Osteoblast (primary cell): Measurements from ENCODE around the gene ITPR1. TPM values are rescaled to one million over a fixed set of nuclear protein-coding genes. Genes with fewer than 3 reads are reported as not detected.

ENCODE experiments used
- DNase-seq: peaks from one replicate; pipeline ENCODE4 v3.0.0; 2011; ENCODE audit warnings: low spot score, mixed read lengths; ENCODE audit not compliant: insufficient read length; ENCODE audit errors: missing footprints
- H2AFZ ChIP-seq: 2 replicates; pipeline ENCODE4 v1.6.0; 2011; ENCODE audit warnings: mild to moderate bottlenecking, low read length
- H3K27ac ChIP-seq: 2 replicates; pipeline ENCODE4 v1.5.1; 2011; ENCODE audit warnings: mild to moderate bottlenecking, low read depth, low read length, moderate library complexity
- H3K27me3 ChIP-seq: 2 replicates; pipeline ENCODE4 v1.6.0; 2012; ENCODE audit warnings: mild to moderate bottlenecking, control low read depth, inconsistent platforms, low read length, moderate library complexity; ENCODE audit not compliant: insufficient read depth
- H3K36me3 ChIP-seq: 2 replicates; pipeline ENCODE4 v1.5.1; 2011; ENCODE audit warnings: mild to moderate bottlenecking, low read length, control low read depth, moderate library complexity; ENCODE audit not compliant: insufficient read depth
- H3K4me1 ChIP-seq: 2 replicates; pipeline ENCODE4 v1.5.1; 2011; ENCODE audit warnings: mild to moderate bottlenecking, low read length, control low read depth, moderate library complexity; ENCODE audit not compliant: insufficient read depth
- H3K4me2 ChIP-seq: 2 replicates; pipeline ENCODE4 v1.6.0; 2011; ENCODE audit warnings: mild to moderate bottlenecking, low read length; ENCODE audit not compliant: insufficient read depth
- H3K4me3 ChIP-seq: fragments of 200-600 bp; sonication (generic); 3 replicates; pipeline ENCODE4 v1.5.1; 2012; ENCODE audit warnings: mild to moderate bottlenecking, low read length, inconsistent platforms; ENCODE audit not compliant: insufficient read depth
- H3K79me2 ChIP-seq: 2 replicates; pipeline ENCODE4 v1.6.0; 2012; ENCODE audit warnings: mild to moderate bottlenecking, low read length, control low read depth, inconsistent platforms; ENCODE audit not compliant: insufficient read depth
- H3K9me3 ChIP-seq: 2 replicates; pipeline ENCODE4 v1.5.1; 2011; ENCODE audit warnings: low read depth, low read length, control low read depth
- H4K20me1 ChIP-seq: 2 replicates; pipeline ENCODE4 v1.6.0; 2012; ENCODE audit warnings: mild to moderate bottlenecking, low read length, control low read depth; ENCODE audit not compliant: insufficient read depth
- CTCF ChIP-seq: IDR thresholded peaks from 2 replicates; pipeline ENCODE4 v1.5.1; 2011; ENCODE audit warnings: mild to moderate bottlenecking, low read depth, low read length, moderate library complexity; ENCODE audit errors: extremely low read depth
- total RNA-seq: library from RNA; depleted of rRNA; stranded (reverse); fragments of >200 nt; gene quantifications from 2 replicates; pipeline ENCODE4 v1.2.3, GENCODE V29; 2012

ITPR1 gene
- total RNA-seq, 1 donor: 16.6 TPM

DNA sequence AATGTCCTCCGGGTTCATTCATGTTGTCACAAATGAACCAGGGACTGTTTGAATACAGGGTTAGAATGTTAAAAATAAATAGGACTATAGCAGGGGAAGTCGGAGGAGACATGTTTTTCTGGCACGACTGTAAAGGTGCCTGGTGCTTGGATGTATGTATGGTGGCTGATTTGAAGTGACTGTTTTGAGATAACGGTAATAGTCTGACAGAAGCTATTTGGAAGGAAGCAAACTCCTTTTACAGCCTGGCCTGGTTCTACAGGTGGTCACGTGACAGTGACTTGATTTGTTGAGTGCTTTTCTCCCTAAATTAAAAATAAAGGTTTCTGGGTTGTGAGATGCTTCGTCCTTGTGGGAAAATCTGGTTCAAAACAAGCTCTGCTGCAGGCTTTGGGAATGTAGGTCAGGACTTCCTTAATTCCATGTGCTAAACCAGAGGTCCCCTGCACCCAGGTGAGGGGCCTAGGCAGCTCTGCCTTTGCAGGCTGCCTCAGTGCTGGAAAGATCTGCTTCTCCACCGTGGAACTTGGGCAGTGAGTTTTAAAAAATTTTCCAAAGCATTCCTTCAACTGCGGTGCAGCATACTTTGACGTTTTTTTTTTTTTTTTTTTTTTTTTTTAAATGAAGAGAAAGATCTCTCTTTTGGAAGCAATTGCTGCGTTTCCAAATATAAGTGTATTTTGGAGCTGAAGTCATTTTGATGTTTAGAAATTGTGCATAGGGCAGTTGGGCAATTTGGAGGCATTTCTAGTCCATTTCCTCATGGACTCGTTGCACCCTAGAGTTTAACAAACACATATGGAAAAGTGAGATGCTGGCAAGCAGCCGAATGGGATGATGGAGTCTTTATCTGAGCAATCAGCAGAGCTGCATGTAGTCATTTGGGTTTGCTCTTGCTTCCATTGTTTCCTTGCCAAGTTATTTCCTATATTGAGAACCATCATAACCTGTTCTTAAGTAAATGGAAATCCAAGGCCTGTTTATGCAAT, 30.9 kb downstream of the ITPR1 start:
- H4K20me1 ChIP-seq: no peaks in the 10 kb centered on the region
- H3K27me3 ChIP-seq: no peaks in the 10 kb centered on the region
- no peaks in the 10 kb centered on the region for H3K79me2 ChIP-seq
- H3K9me3 ChIP-seq: no peaks in the 10 kb centered on the region
- no peak overlapping the region for H3K4me2 ChIP-seq
- no peak for TF ChIP-seq CTCF
- no peak overlapping the region for H2AFZ ChIP-seq
- H3K36me3 ChIP-seq: no peaks in the 10 kb centered on the region
- H3K4me1 ChIP-seq: no peaks in the 10 kb centered on the region
- H3K27ac ChIP-seq: no peak overlapping the region
- no peak overlapping the region for H3K4me3 ChIP-seq
- DNase-seq: no peak

DNA sequence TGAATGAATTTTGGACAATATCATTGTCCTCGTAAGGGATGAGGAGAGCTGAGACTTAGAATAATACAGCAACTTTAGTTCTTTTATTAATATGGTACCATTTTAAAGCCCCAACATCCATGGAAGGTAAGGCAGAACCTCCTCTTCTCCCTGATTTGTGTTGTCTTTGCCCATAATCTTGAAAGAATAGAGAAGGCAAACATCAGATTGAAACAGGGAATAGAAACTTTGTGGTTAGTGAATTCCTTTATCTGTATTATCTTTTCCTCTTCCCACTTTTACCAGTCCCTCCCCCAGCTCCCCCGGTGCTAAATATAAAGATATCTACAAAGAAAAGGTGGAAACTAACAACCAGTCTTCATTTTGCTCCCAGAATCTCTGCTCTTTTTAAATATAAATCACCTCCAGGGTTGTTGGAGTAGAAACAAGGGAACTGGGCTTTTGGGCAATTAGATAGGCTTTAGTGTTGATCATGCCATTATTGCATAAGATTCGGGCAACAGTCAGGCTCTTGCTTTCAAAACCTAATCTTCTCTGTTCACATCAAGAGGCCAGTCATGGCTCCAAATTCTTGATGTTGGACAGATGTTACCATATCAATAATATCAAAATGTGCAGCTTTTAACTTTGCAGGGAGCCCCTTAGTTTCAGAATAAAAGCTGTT, 32.5 kb downstream of the ITPR1 start:
- no peak for DNase-seq
- H2AFZ ChIP-seq: no peak overlapping the region
- H3K79me2 ChIP-seq: no peaks in the 10 kb centered on the region
- H3K4me3 ChIP-seq: no peak overlapping the region
- no peak overlapping the region for H3K4me2 ChIP-seq
- no peaks in the 10 kb centered on the region for H3K27me3 ChIP-seq
- no peak for TF ChIP-seq CTCF
- H3K9me3 ChIP-seq: no peaks in the 10 kb centered on the region
- H3K27ac ChIP-seq: no peak overlapping the region
- no peaks in the 10 kb centered on the region for H4K20me1 ChIP-seq
- no peaks in the 10 kb centered on the region for H3K4me1 ChIP-seq
- no peaks in the 10 kb centered on the region for H3K36me3 ChIP-seq

DNA sequence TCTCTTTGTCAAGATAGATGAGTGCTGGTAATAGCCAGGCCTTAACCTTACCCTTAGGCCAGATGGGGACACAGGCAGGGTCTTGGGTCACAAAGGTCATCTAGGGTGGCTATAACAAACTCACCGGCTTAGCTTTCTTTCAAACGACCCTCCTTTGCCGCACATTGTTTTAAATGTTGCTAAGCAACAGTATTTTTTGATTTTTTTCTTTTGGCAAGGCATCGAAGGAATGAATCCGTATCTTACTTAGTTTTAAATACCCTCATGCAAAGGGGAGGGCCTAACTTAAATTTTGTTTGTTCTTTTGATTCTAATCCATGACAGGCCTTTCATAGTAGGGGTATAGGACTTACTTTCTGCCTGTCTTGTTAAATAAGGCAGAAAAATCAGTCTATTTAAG, 35.2 kb downstream of the ITPR1 start:
- TF ChIP-seq CTCF: no peak
- Histone ChIP-seq H2AFZ (no peak overlapping the region), H3K36me3 (no peaks in the 10 kb centered on the region), H3K27ac (no peak overlapping the region), H3K4me2 (no peak overlapping the region), H3K4me1 (no peaks in the 10 kb centered on the region), H3K4me3 (no peak overlapping the region), H3K79me2 (no peaks in the 10 kb centered on the region), H4K20me1 (no peaks in the 10 kb centered on the region), H3K9me3 (no peaks in the 10 kb centered on the region), H3K27me3 (no peaks in the 10 kb centered on the region)
- no peak for DNase-seq
